ENCODE data around the gene UBE2Q2. TPM values are rescaled to one million over a fixed set of nuclear protein-coding genes. Genes with fewer than 3 reads are reported as not detected.
A peak's percentile ranks its signal among the peaks of the same experiment; 100 is the strongest.
"Not testable (repeated sequence)": the region's sequence is repeated elsewhere in the genome, so short reads cannot be mapped to it uniquely, and the experiment has no call there.

Gene UBE2Q2
- total RNA-seq, 1 donor from 2014 or later: 18.9 TPM

DNA sequence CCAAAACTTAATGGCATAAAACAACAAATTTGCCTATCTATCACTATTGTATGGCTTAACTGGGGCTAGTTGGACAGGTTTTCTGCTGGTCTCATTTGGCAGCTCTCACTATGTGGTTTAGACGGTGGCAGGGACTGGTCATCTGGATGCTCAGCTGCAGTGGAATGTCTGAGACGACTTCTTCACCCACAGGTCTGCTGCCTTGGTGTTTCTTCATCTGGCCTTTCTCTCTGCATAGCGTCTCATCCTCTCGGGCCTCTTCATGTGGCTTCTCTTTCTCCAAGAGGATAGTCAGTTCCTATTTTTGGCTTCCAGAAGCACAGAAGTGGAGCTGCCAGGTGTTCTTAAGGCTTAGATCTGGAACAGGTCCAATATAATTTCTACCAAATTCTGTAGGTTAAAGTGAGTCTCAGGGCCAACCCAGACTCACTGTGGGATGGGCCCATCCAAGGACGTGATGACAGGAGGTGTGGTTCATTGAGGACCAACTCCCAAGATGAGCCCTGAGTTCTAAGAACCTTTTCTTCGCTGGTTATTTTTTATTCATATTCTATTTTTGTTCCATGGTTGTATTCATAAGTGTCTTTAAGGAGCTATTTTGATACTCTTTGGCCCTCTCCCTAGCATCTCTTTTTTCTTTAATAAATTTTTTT is 18.6 kb downstream of the UBE2Q2 start:
- peaks cover 47% of the 10 kb centered on the region for H3K4me1 Mint-ChIP-seq (ENCODE audit: low read depth)
- DNase-seq (ENCODE audit: low spot score): no peak
- H3K27me3 Mint-ChIP-seq (ENCODE audit: low read depth): no peaks in the 10 kb centered on the region
- H3K27ac Mint-ChIP-seq: no peak overlapping the region
- peaks cover 59% of the 10 kb centered on the region for H3K36me3 Mint-ChIP-seq (ENCODE audit: low read depth)
- intact Hi-C loops (cut with micrococcal nuclease): no loop called here
- no peaks in the 10 kb centered on the region for H3K9me3 Mint-ChIP-seq
- H3K4me3 Mint-ChIP-seq (ENCODE audit: low read depth): no peak overlapping the region

DNA sequence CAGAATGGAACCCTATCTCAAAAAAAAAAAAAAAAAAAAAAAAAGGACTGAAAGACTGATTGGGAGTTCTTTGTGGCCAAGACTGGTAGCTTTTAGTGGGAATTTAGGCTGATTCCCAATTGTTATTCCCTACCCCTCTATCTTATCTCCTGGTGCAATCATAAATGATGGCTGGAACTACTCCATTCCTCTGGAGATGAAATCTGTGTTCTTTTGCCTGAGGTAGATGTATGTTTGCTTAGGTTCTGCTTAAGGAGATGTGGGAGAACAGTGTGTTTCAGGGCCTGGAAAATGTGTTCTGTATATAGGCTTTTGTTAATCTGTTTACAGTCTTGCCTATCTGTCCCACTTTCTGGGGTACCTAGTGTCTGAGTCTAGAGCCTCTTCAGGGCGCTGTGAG is 19.5 kb downstream of the UBE2Q2 start:
- Mint-ChIP-seq H3K36me3 (ENCODE audit: low read depth) (peaks cover 59% of the 10 kb centered on the region), H3K27ac (no peak overlapping the region), H3K4me1 (ENCODE audit: low read depth) (peaks cover 51% of the 10 kb centered on the region), H3K9me3 (no peaks in the 10 kb centered on the region), H3K4me3 (ENCODE audit: low read depth) (no peak overlapping the region), H3K27me3 (ENCODE audit: low read depth) (no peaks in the 10 kb centered on the region)
- intact Hi-C loops (cut with micrococcal nuclease): no loop called here
- no peak for DNase-seq (ENCODE audit: low spot score)

DNA sequence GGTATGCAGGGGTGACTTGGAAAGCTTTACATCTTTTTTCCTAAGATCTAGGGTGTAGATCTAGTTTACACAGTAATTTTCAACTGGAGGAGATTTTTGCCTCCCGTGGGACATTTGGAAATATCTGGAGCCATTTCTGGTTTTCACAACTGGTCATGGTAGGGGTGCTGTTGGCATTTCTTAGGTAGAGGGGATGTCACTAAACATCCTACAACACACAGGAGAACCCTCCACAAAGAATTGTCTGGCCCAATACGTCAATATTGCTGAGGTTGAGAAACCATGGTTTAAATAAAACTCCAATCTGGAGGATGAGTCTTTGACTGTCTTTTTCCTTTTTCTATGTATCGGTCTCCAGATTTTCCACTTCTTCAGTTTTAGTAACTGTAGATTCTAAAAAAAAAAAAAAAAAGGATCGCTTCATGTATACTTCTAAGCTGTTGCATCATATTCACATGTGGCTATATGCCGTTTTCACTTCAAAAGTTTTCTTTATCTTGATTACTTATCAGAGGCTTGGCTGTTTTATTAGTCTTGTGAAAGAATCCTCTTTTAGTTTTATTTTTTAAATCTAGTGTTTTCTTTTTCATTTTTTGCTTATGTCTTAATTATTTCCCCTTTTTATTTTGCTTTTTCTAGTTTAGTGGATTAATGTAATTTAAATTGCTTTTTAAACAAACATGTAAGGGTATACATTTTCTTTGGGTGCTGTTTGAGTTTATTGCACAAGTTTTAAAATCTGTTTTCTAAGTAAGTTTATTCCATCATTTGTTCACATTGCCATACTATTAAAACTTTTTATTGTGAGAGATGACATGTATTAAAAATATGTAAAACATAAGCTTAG is 21.2 kb downstream of the UBE2Q2 start:
- Mint-ChIP-seq H3K4me1 (ENCODE audit: low read depth) (peaks cover 42% of the 10 kb centered on the region), H3K4me3 (ENCODE audit: low read depth) (no peak overlapping the region), H3K27ac (no peak overlapping the region), H3K36me3 (ENCODE audit: low read depth) (peaks cover 57% of the 10 kb centered on the region), H3K9me3 (no peaks in the 10 kb centered on the region), H3K27me3 (ENCODE audit: low read depth) (no peaks in the 10 kb centered on the region)
- intact Hi-C loops (cut with micrococcal nuclease): no loop called here
- no peak for DNase-seq (ENCODE audit: low spot score)

DNA sequence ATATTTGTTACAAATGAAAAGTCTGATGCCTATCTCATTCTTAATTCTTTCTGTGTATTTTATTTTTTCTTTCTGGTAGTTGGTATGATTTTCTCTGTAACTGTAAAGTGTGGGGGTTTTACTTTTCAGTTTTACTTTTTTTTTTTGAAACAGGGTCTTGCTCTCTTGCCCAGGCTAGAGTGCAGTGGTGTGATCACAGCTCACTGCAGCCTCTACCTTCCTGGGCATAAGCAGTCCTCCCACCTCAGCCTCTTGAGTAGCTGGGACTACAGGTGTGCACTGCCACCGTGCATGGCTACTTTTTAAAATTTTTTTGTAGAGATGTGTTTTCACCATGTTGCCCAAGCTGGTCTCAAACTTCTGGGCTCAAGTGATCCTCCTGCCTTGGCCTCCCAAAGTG is 22.8 kb downstream of the UBE2Q2 start:
- H3K27ac Mint-ChIP-seq; H3K27me3 Mint-ChIP-seq (ENCODE audit: low read depth); H3K4me3 Mint-ChIP-seq (ENCODE audit: low read depth); H3K9me3 Mint-ChIP-seq; intact Hi-C loops (cut with micrococcal nuclease); DNase-seq (ENCODE audit: low spot score): not testable (repeated sequence)
- peaks cover 36% of the 10 kb centered on the region for H3K4me1 Mint-ChIP-seq (ENCODE audit: low read depth)
- H3K36me3 Mint-ChIP-seq (ENCODE audit: low read depth): peaks cover 60% of the 10 kb centered on the region

DNA sequence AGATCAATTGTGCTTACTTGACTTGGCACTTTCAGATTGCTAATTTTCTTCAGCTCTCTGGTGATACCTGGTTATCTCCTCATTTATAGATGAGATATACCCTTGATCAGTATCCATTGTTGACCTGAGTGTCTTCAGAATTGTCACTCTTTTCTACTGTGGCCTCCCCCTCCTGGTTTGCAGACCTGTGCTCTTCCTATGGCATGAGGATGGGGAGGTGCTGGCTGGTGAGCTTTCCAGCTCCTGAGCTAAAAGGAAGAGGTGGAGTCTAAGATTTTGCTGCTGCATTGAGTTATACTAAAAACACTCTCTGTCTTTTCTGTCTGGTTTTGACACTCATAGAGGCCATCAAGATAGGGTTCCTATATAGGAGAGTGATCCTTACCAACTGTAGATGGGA is 23.7 kb downstream of the UBE2Q2 start:
- H3K27ac Mint-ChIP-seq: no peak overlapping the region

DNA sequence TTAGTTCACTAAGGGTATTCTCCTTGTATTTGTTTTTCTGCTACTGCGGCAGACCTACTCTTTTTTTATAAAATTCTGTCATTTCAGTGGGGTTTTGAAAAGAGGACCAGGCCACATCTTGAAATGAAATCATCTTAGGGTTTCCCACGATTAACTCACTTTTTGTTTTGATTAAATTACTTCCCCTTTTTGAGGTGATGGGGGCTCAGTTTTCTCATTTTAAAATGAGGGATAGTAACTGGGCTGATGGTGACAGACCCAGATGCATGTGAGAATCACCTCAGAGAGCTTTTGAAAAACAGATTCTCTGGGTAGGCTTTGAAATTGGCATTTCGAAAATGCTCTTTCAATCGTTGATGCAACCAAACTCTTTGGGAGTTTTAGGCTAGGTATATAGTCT is 24.2 kb downstream of the UBE2Q2 start:
- Mint-ChIP-seq H3K4me1 (ENCODE audit: low read depth) (peaks cover 36% of the 10 kb centered on the region), H3K36me3 (ENCODE audit: low read depth) (peaks cover 52% of the 10 kb centered on the region), H3K27me3 (ENCODE audit: low read depth) (no peaks in the 10 kb centered on the region), H3K27ac (no peak overlapping the region), H3K9me3 (no peaks in the 10 kb centered on the region), H3K4me3 (ENCODE audit: low read depth) (no peak overlapping the region)
- DNase-seq (ENCODE audit: low spot score): no peak
- intact Hi-C loops (cut with micrococcal nuclease): no loop called here

More for the DNA sequence above, 23.7 kb downstream of the UBE2Q2 start:
- Mint-ChIP-seq H3K4me1 (ENCODE audit: low read depth) (peaks cover 36% of the 10 kb centered on the region), H3K4me3 (ENCODE audit: low read depth) (no peak overlapping the region), H3K27me3 (ENCODE audit: low read depth) (no peaks in the 10 kb centered on the region), H3K9me3 (no peaks in the 10 kb centered on the region), H3K36me3 (ENCODE audit: low read depth) (peaks cover 56% of the 10 kb centered on the region)
- no peak for DNase-seq (ENCODE audit: low spot score)
- intact Hi-C loops (cut with micrococcal nuclease): no loop called here

DNA sequence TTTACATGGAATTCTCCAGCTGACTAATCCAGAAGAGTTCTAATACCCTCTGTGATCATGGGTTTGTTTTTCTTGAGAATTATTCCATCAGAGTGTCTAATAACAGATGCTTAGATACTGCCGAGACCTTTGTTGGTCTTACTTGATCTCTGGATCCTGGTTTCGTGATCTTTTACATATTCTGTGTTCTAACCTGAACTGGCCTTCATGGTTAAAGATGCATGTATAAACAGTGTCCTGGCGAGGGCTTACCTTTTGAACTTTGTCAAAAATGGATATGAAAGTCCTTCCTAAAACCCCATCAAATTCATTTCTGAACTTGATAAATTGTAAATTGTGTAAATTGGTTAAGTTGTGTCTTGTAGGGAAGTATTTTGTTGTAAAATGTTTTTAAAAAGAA is 24.8 kb downstream of the UBE2Q2 start:
- Mint-ChIP-seq H3K4me1 (ENCODE audit: low read depth) (peaks cover 35% of the 10 kb centered on the region), H3K36me3 (ENCODE audit: low read depth) (peaks cover 48% of the 10 kb centered on the region), H3K27me3 (ENCODE audit: low read depth) (no peaks in the 10 kb centered on the region), H3K9me3 (no peaks in the 10 kb centered on the region), H3K27ac (no peak overlapping the region), H3K4me3 (ENCODE audit: low read depth) (no peak overlapping the region)
- intact Hi-C loops (cut with micrococcal nuclease): no loop called here
- no peak for DNase-seq (ENCODE audit: low spot score)

DNA sequence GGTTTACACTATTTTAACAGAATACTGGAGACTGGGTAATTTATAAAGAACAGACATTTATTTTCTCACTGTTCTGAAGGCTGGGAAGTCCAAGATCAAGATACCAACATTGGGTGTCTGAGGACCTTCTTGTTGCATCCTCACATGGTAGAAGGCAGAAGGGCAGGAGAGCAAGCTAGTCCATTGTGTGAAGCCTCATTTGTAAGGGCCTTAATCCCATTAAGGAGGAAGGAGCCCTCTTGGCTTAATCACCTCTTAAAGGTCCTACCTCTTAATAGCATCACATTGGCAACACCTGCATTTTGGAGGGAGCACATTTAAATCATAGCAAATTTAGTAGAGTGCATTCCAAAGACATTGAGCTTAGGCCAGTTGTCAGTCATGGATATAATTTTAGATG is 26.2 kb downstream of the UBE2Q2 start:
- Mint-ChIP-seq H3K36me3 (ENCODE audit: low read depth) (peaks cover 49% of the 10 kb centered on the region), H3K27ac (no peak overlapping the region), H3K4me3 (ENCODE audit: low read depth) (no peak overlapping the region), H3K27me3 (ENCODE audit: low read depth) (no peaks in the 10 kb centered on the region), H3K9me3 (no peaks in the 10 kb centered on the region), H3K4me1 (ENCODE audit: low read depth) (peaks cover 29% of the 10 kb centered on the region)
- DNase-seq (ENCODE audit: low spot score): no peak
- intact Hi-C loops (cut with micrococcal nuclease): no loop called here

DNA sequence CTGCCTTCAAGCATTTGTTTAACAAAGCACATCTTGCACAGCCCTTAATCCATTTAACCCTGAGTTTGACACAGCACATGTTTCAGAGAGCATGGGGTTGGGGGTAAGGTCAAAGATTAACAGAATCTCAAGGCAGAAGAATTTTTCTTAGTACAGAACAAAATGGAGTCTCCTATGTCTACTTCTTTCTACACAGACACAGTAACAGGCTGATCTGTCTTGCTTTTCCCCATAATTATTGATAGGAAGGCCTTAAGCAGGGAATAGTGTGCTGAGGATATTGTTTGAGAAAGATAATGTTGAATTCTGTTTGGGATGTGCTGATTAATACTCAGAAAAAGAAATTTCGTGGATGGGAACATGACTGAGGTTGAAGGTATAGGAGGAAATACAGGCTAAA is 28.3 kb downstream of the UBE2Q2 start:
- intact Hi-C loops (cut with micrococcal nuclease); H3K9me3 Mint-ChIP-seq; DNase-seq (ENCODE audit: low spot score); H3K27ac Mint-ChIP-seq; H3K4me3 Mint-ChIP-seq (ENCODE audit: low read depth); H3K27me3 Mint-ChIP-seq (ENCODE audit: low read depth): not testable (repeated sequence)
- Mint-ChIP-seq H3K4me1 (ENCODE audit: low read depth) (peaks cover 12% of the 10 kb centered on the region), H3K36me3 (ENCODE audit: low read depth) (peaks cover 52% of the 10 kb centered on the region)

DNA sequence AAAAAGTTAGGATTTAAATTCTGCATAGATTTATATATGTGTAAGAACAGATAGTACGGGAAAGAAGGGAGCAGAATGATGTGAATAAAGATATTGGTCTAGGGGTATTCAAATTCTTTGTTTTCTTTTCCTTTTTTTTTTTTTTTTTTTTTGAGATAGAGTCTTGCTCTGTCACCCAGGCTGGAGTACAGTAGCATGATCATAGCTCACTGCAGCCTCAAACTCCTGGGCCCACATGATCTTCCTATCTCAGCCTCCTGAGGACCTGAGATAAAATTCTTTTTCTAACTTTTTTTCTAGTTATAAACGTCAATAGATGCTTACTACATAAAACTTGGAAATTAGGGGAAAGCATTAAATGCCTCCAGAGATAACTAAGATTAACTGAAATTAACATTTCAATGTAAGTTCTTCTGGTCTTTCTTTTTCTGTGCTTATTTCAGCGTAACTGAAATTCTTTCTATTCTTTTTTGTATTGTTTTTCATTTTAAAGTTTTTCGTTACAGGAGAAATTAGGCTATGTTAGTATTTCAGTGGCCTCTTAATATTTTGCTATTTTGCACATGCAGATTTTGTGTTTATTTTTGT is 29.2 kb downstream of the UBE2Q2 start:
- Mint-ChIP-seq H3K4me3 (ENCODE audit: low read depth) (no peak overlapping the region), H3K36me3 (ENCODE audit: low read depth) (peaks cover 52% of the 10 kb centered on the region), H3K27ac (no peak overlapping the region), H3K4me1 (ENCODE audit: low read depth) (peaks cover 3% of the 10 kb centered on the region), H3K9me3 (no peaks in the 10 kb centered on the region), H3K27me3 (ENCODE audit: low read depth) (no peaks in the 10 kb centered on the region)
- intact Hi-C loops (cut with micrococcal nuclease): no loop called here
- DNase-seq (ENCODE audit: low spot score): no peak

DNA sequence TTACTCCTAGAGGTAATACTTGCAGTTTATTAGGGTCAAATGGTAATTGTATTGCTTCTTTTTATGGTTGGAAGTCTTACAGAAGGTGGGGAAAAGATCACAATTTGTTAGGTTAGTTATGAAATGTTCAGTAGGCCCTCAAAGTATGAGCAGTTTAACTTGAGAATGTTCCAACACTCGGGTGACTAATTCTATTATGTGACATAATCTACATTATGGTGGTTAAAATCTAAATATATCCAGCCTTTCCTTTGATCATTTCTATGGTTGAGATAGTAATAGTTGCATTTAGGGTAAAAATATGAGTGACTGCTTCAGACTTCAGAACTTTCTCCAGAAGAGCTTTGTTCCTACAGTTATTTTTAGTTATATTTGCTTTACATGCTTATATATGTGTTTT is 40.8 kb downstream of the UBE2Q2 start:
- intact Hi-C loops (cut with micrococcal nuclease): no loop called here
- Mint-ChIP-seq H3K4me3 (ENCODE audit: low read depth) (no peak overlapping the region), H3K9me3 (no peaks in the 10 kb centered on the region), H3K36me3 (ENCODE audit: low read depth) (peaks cover 38% of the 10 kb centered on the region), H3K4me1 (ENCODE audit: low read depth) (no peaks in the 10 kb centered on the region), H3K27me3 (ENCODE audit: low read depth) (no peaks in the 10 kb centered on the region), H3K27ac (no peak overlapping the region)
- DNase-seq (ENCODE audit: low spot score): no peak

DNA sequence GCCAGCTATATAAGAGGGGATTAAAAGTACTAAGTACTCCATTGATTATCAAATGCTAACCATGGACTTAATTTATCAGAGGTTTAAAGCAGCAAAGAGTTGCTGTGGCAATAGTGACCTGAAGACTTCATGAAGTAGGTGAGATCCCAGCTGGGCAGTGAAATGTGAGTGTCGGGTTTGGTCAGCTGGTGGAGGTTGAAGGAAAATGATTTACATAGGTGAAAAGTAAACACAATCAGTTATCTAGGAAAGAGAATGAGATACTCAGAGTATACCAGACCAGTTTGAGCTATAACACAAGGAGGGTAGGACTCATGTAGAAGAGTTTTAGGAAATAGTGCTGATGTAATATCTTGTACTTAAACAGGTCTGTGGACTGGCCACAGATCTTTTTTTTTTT is 43.9 kb downstream of the UBE2Q2 start:
- Mint-ChIP-seq H3K4me3 (ENCODE audit: low read depth) (no peak overlapping the region), H3K27ac (no peak overlapping the region), H3K4me1 (ENCODE audit: low read depth) (peaks cover 12% of the 10 kb centered on the region), H3K36me3 (ENCODE audit: low read depth) (peaks cover 43% of the 10 kb centered on the region), H3K9me3 (no peaks in the 10 kb centered on the region), H3K27me3 (ENCODE audit: low read depth) (no peaks in the 10 kb centered on the region)
- DNase-seq (ENCODE audit: low spot score): no peak
- intact Hi-C loops (cut with micrococcal nuclease): no loop called here

DNA sequence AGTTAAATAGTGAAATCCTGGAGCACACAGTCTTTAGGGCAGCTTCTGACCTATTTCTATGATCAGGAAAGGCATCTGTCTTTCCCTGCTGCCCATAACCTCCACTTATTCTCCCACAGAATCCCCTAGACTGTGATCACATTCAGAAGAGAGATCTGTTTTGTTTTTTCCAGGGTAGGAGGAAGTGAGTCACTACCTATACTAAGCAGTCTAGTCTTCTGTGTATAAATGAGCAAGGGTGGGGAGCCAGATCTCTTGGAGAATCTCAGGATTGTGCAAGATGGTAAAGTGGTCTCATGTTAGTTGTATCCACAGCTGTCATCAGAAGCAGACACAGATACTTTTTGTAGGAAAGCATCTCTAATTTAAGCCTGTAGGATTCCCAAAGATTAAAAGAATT is 48.6 kb downstream of the UBE2Q2 start:
- no peak overlapping the region for H3K4me3 Mint-ChIP-seq (ENCODE audit: low read depth)
- H3K27me3 Mint-ChIP-seq (ENCODE audit: low read depth): no peaks in the 10 kb centered on the region
- no peaks in the 10 kb centered on the region for H3K9me3 Mint-ChIP-seq
- peaks cover 12% of the 10 kb centered on the region for H3K4me1 Mint-ChIP-seq (ENCODE audit: low read depth)
- H3K27ac Mint-ChIP-seq: peak overlapping the region; percentile 35
- DNase-seq (ENCODE audit: low spot score): no peak
- intact Hi-C loops (cut with micrococcal nuclease): loop anchor here (2.0 kb wide), 1 partner anchor 75 kb away; no protein-coding TSS in a partner anchor
- H3K36me3 Mint-ChIP-seq (ENCODE audit: low read depth): peaks cover 45% of the 10 kb centered on the region
